ENCODE measurements around the gene KYNU. TPM values are rescaled to one million over a fixed set of nuclear protein-coding genes. Genes with fewer than 3 reads are reported as not detected.

The KYNU gene
- total RNA-seq, 6 donors from 2014 or later = 9.4 to 45.2 (median 15.6) TPM

DNA sequence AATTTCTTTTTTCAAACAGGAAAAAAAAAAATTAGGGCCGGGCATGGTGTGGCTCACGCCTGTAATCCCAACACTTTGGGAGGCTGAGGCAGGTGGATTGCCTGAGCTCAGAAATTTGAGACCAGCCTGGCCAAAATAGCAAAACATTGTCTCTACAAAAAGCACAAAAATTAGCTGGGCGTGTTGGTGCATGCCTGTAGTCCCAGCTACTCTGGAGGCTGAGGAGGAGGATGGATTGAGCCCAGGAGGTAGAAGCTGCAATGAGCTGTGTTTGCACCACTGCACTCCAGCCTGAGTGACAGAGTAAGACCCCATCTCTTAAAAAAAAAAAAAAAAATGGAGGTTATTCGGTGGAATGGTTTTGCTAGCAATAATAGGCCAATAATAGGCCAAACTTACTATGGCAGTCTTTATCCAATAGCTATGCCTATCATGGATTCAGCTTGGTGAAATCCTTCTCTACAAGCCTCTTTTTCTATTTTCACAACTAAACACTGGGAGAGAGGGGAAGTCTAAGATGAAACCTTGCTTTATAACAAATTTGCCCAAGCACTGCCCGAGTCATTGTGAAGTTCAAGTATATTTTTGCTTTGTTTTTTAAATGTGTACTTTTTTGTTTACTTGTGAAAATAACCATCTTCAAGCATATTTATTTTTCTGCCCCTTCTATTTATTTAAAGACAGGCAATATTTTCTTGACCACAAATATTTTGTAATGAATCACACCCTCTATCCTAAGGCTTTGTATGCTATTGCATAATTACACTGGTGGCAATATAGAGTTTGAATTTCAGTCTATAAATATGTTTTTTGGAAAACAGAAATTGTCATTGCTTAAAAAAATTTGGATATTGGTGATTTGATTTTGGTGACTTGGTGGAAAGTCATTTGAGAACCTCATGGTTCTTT, 20.0 kb upstream of the KYNU start:
- 79 to 88% methylated on average over 5 of the region's 5 CpGs for WGBS, 2 donors
- Histone ChIP-seq H3K4me3 (no peak overlapping the region), H3K4me1 (no peaks in the 10 kb centered on the region), H3K9me3 (no peaks in the 10 kb centered on the region), H3K27ac (no peak overlapping the region), H3K27me3 (no peaks in the 10 kb centered on the region), H3K36me3 (no peaks in the 10 kb centered on the region)
- DNase-seq (no peak), ATAC-seq (ENCODE audit: low FRiP score in 2 of 2) (no peak)
- TF ChIP-seq EP300 (IDR thresholded peaks at IDR 0.05) (no peak), POLR2A (IDR thresholded peaks at IDR 0.05) (no peak), POLR2AphosphoS5 (IDR thresholded peaks at IDR 0.05) (no peak)
- TF ChIP-seq, protein P1, sequence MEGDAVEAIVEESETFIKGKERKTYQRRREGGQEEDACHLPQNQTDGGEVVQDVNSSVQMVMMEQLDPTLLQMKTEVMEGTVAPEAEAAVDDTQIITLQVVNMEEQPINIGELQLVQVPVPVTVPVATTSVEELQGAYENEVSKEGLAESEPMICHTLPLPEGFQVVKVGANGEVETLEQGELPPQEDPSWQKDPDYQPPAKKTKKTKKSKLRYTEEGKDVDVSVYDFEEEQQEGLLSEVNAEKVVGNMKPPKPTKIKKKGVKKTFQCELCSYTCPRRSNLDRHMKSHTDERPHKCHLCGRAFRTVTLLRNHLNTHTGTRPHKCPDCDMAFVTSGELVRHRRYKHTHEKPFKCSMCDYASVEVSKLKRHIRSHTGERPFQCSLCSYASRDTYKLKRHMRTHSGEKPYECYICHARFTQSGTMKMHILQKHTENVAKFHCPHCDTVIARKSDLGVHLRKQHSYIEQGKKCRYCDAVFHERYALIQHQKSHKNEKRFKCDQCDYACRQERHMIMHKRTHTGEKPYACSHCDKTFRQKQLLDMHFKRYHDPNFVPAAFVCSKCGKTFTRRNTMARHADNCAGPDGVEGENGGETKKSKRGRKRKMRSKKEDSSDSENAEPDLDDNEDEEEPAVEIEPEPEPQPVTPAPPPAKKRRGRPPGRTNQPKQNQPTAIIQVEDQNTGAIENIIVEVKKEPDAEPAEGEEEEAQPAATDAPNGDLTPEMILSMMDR (IDR thresholded peaks at IDR 0.05) = no peak

GRCh38 chr2:142858961-142859360, 18.5 kb upstream of the KYNU start:
- H3K36me3 ChIP-seq = no peaks in the 10 kb centered on the region
- TF ChIP-seq POLR2A (IDR thresholded peaks at IDR 0.05) = no peak
- TF ChIP-seq EP300 (IDR thresholded peaks at IDR 0.05) = no peak
- TF ChIP-seq, protein P1 (IDR thresholded peaks at IDR 0.05) = no peak
- TF ChIP-seq POLR2AphosphoS5 (IDR thresholded peaks at IDR 0.05) = no peak
- no peaks in the 10 kb centered on the region for H3K9me3 ChIP-seq
- H3K27me3 ChIP-seq = no peaks in the 10 kb centered on the region
- H3K27ac ChIP-seq = no peak overlapping the region
- 73 to 82% methylated on average over 1 of the region's 1 CpG for WGBS, 2 donors
- no peak for ATAC-seq (ENCODE audit: low FRiP score in 2 of 2)
- no peak for DNase-seq
- no peaks in the 10 kb centered on the region for H3K4me1 ChIP-seq
- H3K4me3 ChIP-seq = no peak overlapping the region

GRCh38 chr2:142862299-142862698, 15.2 kb upstream of the KYNU start:
- no peaks in the 10 kb centered on the region for H3K27me3 ChIP-seq
- no peak overlapping the region for H3K27ac ChIP-seq
- H3K36me3 ChIP-seq = no peaks in the 10 kb centered on the region
- 73 to 80% methylated on average over 4 of the region's 4 CpGs for WGBS, 2 donors
- TF ChIP-seq POLR2A (IDR thresholded peaks at IDR 0.05) = no peak
- TF ChIP-seq, protein P1 (IDR thresholded peaks at IDR 0.05) = no peak
- no peak for TF ChIP-seq EP300 (IDR thresholded peaks at IDR 0.05)
- ATAC-seq (ENCODE audit: low FRiP score in 2 of 2) = no peak
- H3K4me3 ChIP-seq = no peak overlapping the region
- no peak for DNase-seq
- no peaks in the 10 kb centered on the region for H3K9me3 ChIP-seq
- peaks cover 0 to 5% (median 0%) of the 10 kb centered on the region in 4 donors for H3K4me1 ChIP-seq

DNA sequence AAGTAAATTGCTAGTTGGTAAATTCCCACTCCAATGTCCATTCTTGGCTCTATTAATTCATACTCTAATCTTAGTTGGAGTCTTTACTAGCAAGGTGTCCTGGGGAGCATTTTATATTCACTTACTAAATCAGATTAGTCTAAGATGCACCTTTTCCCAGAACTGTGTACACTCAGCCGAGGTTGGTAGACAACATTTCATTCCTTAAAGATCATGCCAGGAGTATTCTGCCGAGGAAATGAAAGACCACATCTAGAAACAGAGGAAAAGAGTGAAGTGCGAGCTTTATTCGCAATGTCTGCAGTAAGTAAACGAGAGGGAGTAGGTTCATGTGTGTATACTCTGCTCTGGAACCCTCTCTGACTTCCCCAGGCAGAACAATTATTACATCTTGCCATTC, 14.6 kb upstream of the KYNU start:
- TF ChIP-seq POLR2AphosphoS5 (IDR thresholded peaks at IDR 0.05) (no peak), EP300 (IDR thresholded peaks at IDR 0.05) (no peak), POLR2A (IDR thresholded peaks at IDR 0.05) (no peak)
- TF ChIP-seq, protein P1 (IDR thresholded peaks at IDR 0.05) = no peak
- 81 to 82% methylated on average over 5 of the region's 5 CpGs for WGBS, 2 donors
- no peaks in the 10 kb centered on the region for H3K9me3 ChIP-seq
- no peaks in the 10 kb centered on the region for H3K36me3 ChIP-seq
- DNase-seq (no peak), ATAC-seq (ENCODE audit: low FRiP score in 2 of 2) (no peak)
- H3K27me3 ChIP-seq = no peaks in the 10 kb centered on the region
- H3K4me1 ChIP-seq = peaks cover 0 to 10% (median 0%) of the 10 kb centered on the region in 4 donors
- no peak overlapping the region for H3K27ac ChIP-seq
- H3K4me3 ChIP-seq = no peak overlapping the region
